Measurements from ENCODE around the gene DDX3X. TPM values are rescaled to one million over a fixed set of nuclear protein-coding genes. Genes with fewer than 3 reads are reported as not detected.
"Not testable (repeated sequence)": the region's sequence is repeated elsewhere in the genome, so short reads cannot be mapped to it uniquely, and the experiment has no call there.

DDX3X gene
- total RNA-seq, 1 donor from 2014 or later: 123 TPM

GRCh38 chrX:41397768-41398167, 63.8 kb downstream of the DDX3X start:
- no peak for DNase-seq (ENCODE audit: missing footprints)
- intact Hi-C loops (cut with DNase I): no loop called here
- no peak for ATAC-seq

GRCh38 chrX:41402556-41402955, 68.6 kb downstream of the DDX3X start:
- ATAC-seq; DNase-seq (ENCODE audit: missing footprints); intact Hi-C loops (cut with DNase I): not testable (repeated sequence)

- DNase-seq (ENCODE audit: missing footprints): no peak
- intact Hi-C loops (cut with DNase I): no loop called here
- no peak for ATAC-seq
Observed at GRCh38 chrX:41405551-41405950, 71.6 kb downstream of the DDX3X start.

- intact Hi-C loops (cut with DNase I): no loop called here
- DNase-seq (ENCODE audit: missing footprints) (no peak), ATAC-seq (no peak)
Observed at GRCh38 chrX:41406201-41406600, 72.2 kb downstream of the DDX3X start.

- DNase-seq (ENCODE audit: missing footprints) (no peak), ATAC-seq (no peak)
- intact Hi-C loops (cut with DNase I): no loop called here
Observed at GRCh38 chrX:41407816-41408215, 73.9 kb downstream of the DDX3X start.

GRCh38 chrX:41408576-41408975, 74.6 kb downstream of the DDX3X start:
- DNase-seq (ENCODE audit: missing footprints) (no peak), ATAC-seq (no peak)
- intact Hi-C loops (cut with DNase I): no loop called here

GRCh38 chrX:41409006-41409405, 75.0 kb downstream of the DDX3X start:
- intact Hi-C loops (cut with DNase I): no loop called here
- ATAC-seq: no peak
- DNase-seq (ENCODE audit: missing footprints): no peak

- ATAC-seq; intact Hi-C loops (cut with DNase I); DNase-seq (ENCODE audit: missing footprints): not testable (repeated sequence)
Observed at GRCh38 chrX:41411222-41411621, 77.3 kb downstream of the DDX3X start.

- no peak for ATAC-seq
- intact Hi-C loops (cut with DNase I): no loop called here
- peak; percentile 69 for DNase-seq (ENCODE audit: missing footprints)
Observed at GRCh38 chrX:41412261-41413081, 78.5 kb downstream of the DDX3X start.

Other genes starting within 250 kb of the DDX3X start
- gene USP9X, start 248.7 kb upstream of the DDX3X start, total RNA-seq: 51.6 TPM
- not detected for gene NYX, start 113.2 kb downstream of the DDX3X start, total RNA-seq